CD14-positive monocyte (primary cell): ENCODE measurements around the gene SERPINA4. TPM values are rescaled to one million over a fixed set of nuclear protein-coding genes. Genes with fewer than 3 reads are reported as not detected.

ENCODE experiments used
- DNase-seq, 3 donors: peaks; one replicate each; pipeline ENCODE4 v3.0.0-alpha.2; 2011 to 2022
- H2AFZ ChIP-seq: 2 replicates; pipeline ENCODE4 v1.6.0; 2012; ENCODE audit warnings: mild to moderate bottlenecking, low read depth, low read length, inconsistent platforms; ENCODE audit not compliant: insufficient read depth, poor library complexity, severe bottlenecking
- H3K27ac ChIP-seq, 2 donors: 1 replicate in 1 of 2; 2 replicates in 1 of 2; pipeline ENCODE4 v1.5.1; 2012 to 2013; ENCODE audit warnings: low read length in 2 of 2, control low read depth in 1 of 2, inconsistent platforms in 1 of 2, low read depth in 1 of 2, mild to moderate bottlenecking in 1 of 2
- H3K27me3 ChIP-seq, 2 donors: one replicate each; pipeline versions ENCODE4 v1.6.0 to v1.6.1; 2011 to 2013; ENCODE audit warnings: low read length in 2 of 2; ENCODE audit not compliant: control insufficient read depth in 2 of 2, insufficient read depth in 2 of 2
- H3K36me3 ChIP-seq, 2 donors: replicated peaks in 1 of 2; 1 replicate in 1 of 2; 2 replicates in 1 of 2; pipeline versions ENCODE4 v1.5.1 to v1.6.1; 2012 to 2013; ENCODE audit warnings: low read length in 2 of 2, control low read depth in 1 of 2, inconsistent platforms in 1 of 2, mild to moderate bottlenecking in 1 of 2; ENCODE audit not compliant: insufficient read depth in 2 of 2, control insufficient read depth in 1 of 2
- H3K4me1 ChIP-seq, 2 donors: 1 replicate in 1 of 2; 2 replicates in 1 of 2; pipeline versions ENCODE4 v1.5.1 to v1.6.1; 2012 to 2013; ENCODE audit warnings: low read length in 2 of 2, control low read depth in 1 of 2, inconsistent platforms in 1 of 2, mild to moderate bottlenecking in 1 of 2, moderate library complexity in 1 of 2; ENCODE audit not compliant: insufficient read depth in 2 of 2, control insufficient read depth in 1 of 2
- H3K4me2 ChIP-seq: replicated peaks from 2 replicates; pipeline ENCODE3; 2012; ENCODE audit warnings: low read length, moderate library complexity, mild to moderate bottlenecking; ENCODE audit not compliant: poor library complexity, severe bottlenecking; ENCODE audit errors: extremely low read depth
- H3K4me3 ChIP-seq, 3 experiments: fragments of 200-600 bp in 1 of 3; sonication (generic) in 1 of 3; replicated peaks in 1 of 3; 1 replicate in 2 of 3; 2 replicates in 1 of 3; pipeline ENCODE4 v1.5.1; 2011 to 2013; ENCODE audit warnings: low read length in 3 of 3, mild to moderate bottlenecking in 3 of 3, control low read depth in 2 of 3, low read depth in 2 of 3, inconsistent platforms in 1 of 3, moderate library complexity in 1 of 3
- H3K79me2 ChIP-seq: 2 replicates; pipeline ENCODE4 v1.6.0; 2012; ENCODE audit warnings: mild to moderate bottlenecking, control low read depth, inconsistent platforms, low read length, moderate library complexity; ENCODE audit not compliant: insufficient read depth
- H3K9ac ChIP-seq: 2 replicates; pipeline ENCODE4 v1.6.0; 2017; ENCODE audit warnings: low read length, mild to moderate bottlenecking; ENCODE audit not compliant: insufficient read depth, poor library complexity, severe bottlenecking
- H3K9me3 ChIP-seq, 2 donors: replicated peaks in 1 of 2; 1 replicate in 1 of 2; 2 replicates in 1 of 2; pipeline versions ENCODE4 v1.5.1 to v1.6.1; 2012 to 2013; ENCODE audit warnings: low read length in 2 of 2, control low read depth in 1 of 2; ENCODE audit not compliant: control insufficient read depth in 1 of 2, insufficient read depth in 1 of 2
- H4K20me1 ChIP-seq: 2 replicates; pipeline ENCODE4 v1.6.0; 2012; ENCODE audit warnings: mild to moderate bottlenecking, low read length, control low read depth, moderate library complexity; ENCODE audit not compliant: insufficient read depth
- H3K27ac Mint-ChIP-seq, 7 donors: one replicate each; pipeline ENCODE4 v1.8.0; 2020; ENCODE audit warnings: mild to moderate bottlenecking in 7 of 7, mixed read lengths in 7 of 7, moderate library complexity in 6 of 7, inconsistent platforms in 2 of 7
- H3K27me3 Mint-ChIP-seq, 3 donors: one replicate each; pipeline ENCODE4 v1.8.0; 2021 to 2022; ENCODE audit warnings: low read depth in 3 of 3, mild to moderate bottlenecking in 3 of 3, mixed read lengths in 3 of 3, moderate library complexity in 3 of 3, inconsistent platforms in 1 of 3
- H3K36me3 Mint-ChIP-seq, 2 donors: one replicate each; pipeline ENCODE4 v1.8.0; 2020; ENCODE audit warnings: mixed read lengths in 2 of 2, inconsistent platforms in 1 of 2, mild to moderate bottlenecking in 1 of 2
- H3K4me1 Mint-ChIP-seq: one replicate; pipeline ENCODE4 v1.8.0; 2020; ENCODE audit warnings: mild to moderate bottlenecking, mixed read lengths
- H3K4me3 Mint-ChIP-seq, 2 donors: one replicate each; pipeline ENCODE4 v1.8.0; 2020; ENCODE audit warnings: mild to moderate bottlenecking in 2 of 2, mixed read lengths in 2 of 2, moderate library complexity in 1 of 2
- H3K9me3 Mint-ChIP-seq, 7 donors: one replicate each; pipeline ENCODE4 v1.8.0; 2020 to 2022; ENCODE audit warnings: mixed read lengths in 7 of 7, mild to moderate bottlenecking in 6 of 7, moderate library complexity in 6 of 7, inconsistent platforms in 2 of 7
- WGBS: methylation state at CpG from one replicate; pipeline ENCODE4 v1.1.5; 2013; ENCODE audit warnings: missing lambda C conversion rate; ENCODE audit not compliant: insufficient coverage; 5-methylcytosine and 5-hydroxymethylcytosine counted together
- intact Hi-C, 2 donors: fragments of 100-400 bp; cut with micrococcal nuclease; formaldehyde crosslinking; loops; one replicate each; pipeline versions ENCODE4 v1.15.0 to v1.15.1; 2023
- polyA plus RNA-seq, 3 donors: library from polyadenylated mRNA; depleted of rRNA in 1 of 3; unstranded in 2 of 3; stranded (reverse) in 1 of 3; fragments of 300-500 nt in 2 of 3; fragments of >200 nt in 1 of 3; fragmentation: Illumina TruSeq in 2 of 3; gene quantifications; 1 replicate in 2 of 3; 2 replicates in 1 of 3; pipeline ENCODE4 v1.2.3, GENCODE V29; 2012 to 2021
- TF ChIP-seq, protein P1 (sequence below): fragments of 200-600 bp; IDR thresholded peaks from one replicate; pipeline ENCODE4 v1.8.0; 2022; ENCODE audit warnings: antibody characterized with exemption, mild to moderate bottlenecking

The SERPINA4 gene
- polyA plus RNA-seq, 3 donors = not detected

DNA sequence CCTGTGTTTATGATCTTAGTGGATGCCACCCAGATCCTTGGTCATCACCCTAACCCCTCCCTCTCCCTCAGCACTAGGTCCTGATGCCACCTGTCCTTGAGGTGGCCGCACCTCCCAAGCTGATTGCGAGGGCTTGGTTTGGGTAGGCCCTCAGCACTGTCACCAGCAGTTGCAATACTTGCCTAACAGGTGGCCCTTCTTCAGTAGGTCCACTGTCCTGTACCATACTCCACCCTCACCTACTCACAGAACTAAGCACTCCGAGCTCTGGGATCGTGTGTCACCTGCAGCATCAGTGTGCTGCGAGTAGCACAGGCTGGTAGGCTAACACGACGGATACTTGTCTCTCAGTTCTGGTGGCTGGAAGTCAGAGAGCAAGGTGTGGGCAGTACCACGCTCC is 38.0 kb upstream of the SERPINA4 start:
- DNase-seq = no peak
- Mint-ChIP-seq H3K27ac (no peak overlapping the region), H3K9me3 (peaks cover 6 to 16% (median 11%) of the 10 kb centered on the region in 7 donors), H3K27me3 (peaks cover 3 to 12% (median 7%) of the 10 kb centered on the region in 3 donors), H3K4me1 (peaks cover 2% of the 10 kb centered on the region), H3K36me3 (no peaks in the 10 kb centered on the region), H3K4me3 (no peak overlapping the region)
- no peaks in the 10 kb centered on the region for H3K79me2 ChIP-seq
- intact Hi-C loops = no loop called here
- no peaks in the 10 kb centered on the region for H4K20me1 ChIP-seq
- no peak overlapping the region for H2AFZ ChIP-seq
- H3K9ac ChIP-seq = no peak overlapping the region
- H3K4me3 ChIP-seq = no peak overlapping the region
- no peaks in the 10 kb centered on the region for H3K27me3 ChIP-seq
- H3K27ac ChIP-seq = no peak overlapping the region
- TF ChIP-seq, protein P1, sequence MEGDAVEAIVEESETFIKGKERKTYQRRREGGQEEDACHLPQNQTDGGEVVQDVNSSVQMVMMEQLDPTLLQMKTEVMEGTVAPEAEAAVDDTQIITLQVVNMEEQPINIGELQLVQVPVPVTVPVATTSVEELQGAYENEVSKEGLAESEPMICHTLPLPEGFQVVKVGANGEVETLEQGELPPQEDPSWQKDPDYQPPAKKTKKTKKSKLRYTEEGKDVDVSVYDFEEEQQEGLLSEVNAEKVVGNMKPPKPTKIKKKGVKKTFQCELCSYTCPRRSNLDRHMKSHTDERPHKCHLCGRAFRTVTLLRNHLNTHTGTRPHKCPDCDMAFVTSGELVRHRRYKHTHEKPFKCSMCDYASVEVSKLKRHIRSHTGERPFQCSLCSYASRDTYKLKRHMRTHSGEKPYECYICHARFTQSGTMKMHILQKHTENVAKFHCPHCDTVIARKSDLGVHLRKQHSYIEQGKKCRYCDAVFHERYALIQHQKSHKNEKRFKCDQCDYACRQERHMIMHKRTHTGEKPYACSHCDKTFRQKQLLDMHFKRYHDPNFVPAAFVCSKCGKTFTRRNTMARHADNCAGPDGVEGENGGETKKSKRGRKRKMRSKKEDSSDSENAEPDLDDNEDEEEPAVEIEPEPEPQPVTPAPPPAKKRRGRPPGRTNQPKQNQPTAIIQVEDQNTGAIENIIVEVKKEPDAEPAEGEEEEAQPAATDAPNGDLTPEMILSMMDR = no peak
- H3K4me1 ChIP-seq = no peaks in the 10 kb centered on the region
- no peaks in the 10 kb centered on the region for H3K36me3 ChIP-seq
- WGBS = 97% methylated on average over 8 of the region's 8 CpGs
- no peaks in the 10 kb centered on the region for H3K9me3 ChIP-seq
- H3K4me2 ChIP-seq = no peak overlapping the region

- peaks cover 2% of the 10 kb centered on the region for H3K4me1 Mint-ChIP-seq
- WGBS = 75% methylated on average over 2 of the region's 3 CpGs
- TF ChIP-seq, protein P1 = no peak
Measured at GRCh38 chr14:94524093-94524492, 37.1 kb upstream of the SERPINA4 start.

More at GRCh38 chr14:94524093-94524492, 37.1 kb upstream of the SERPINA4 start:
- H3K27ac Mint-ChIP-seq = no peak overlapping the region
- Histone ChIP-seq H3K36me3 (no peaks in the 10 kb centered on the region), H3K4me2 (no peak overlapping the region), H3K9me3 (no peaks in the 10 kb centered on the region), H3K4me1 (no peaks in the 10 kb centered on the region), H2AFZ (no peak overlapping the region), H3K27me3 (no peaks in the 10 kb centered on the region), H3K79me2 (no peaks in the 10 kb centered on the region), H3K9ac (no peak overlapping the region), H4K20me1 (no peaks in the 10 kb centered on the region), H3K27ac (no peak overlapping the region), H3K4me3 (no peak overlapping the region)
- intact Hi-C loops = no loop called here
- no peaks in the 10 kb centered on the region for H3K36me3 Mint-ChIP-seq
- no peak for DNase-seq
- peaks cover 4 to 12% (median 6%) of the 10 kb centered on the region in 3 donors for H3K27me3 Mint-ChIP-seq
- H3K9me3 Mint-ChIP-seq = peaks cover 6 to 16% (median 11%) of the 10 kb centered on the region in 7 donors
- H3K4me3 Mint-ChIP-seq = no peak overlapping the region
